GM12878 (cell line): ENCODE data around the gene IFRD1. TPM values are rescaled to one million over a fixed set of nuclear protein-coding genes. Genes with fewer than 3 reads are reported as not detected.

ENCODE experiments used
- ATAC-seq: fragments of 200-7000 bp; cut with Tn5 transposase; 3 replicates; pipeline ENCODE4 v1.9.1; 2020; ENCODE audit warnings: mild to moderate bottlenecking, moderate library complexity
- BruUV-seq: library from RNA; stranded (reverse); fragments of 400-500 nt; replicated peaks from 2 replicates; lab custom pipeline; 2021; lab: Mats Ljungman, UMichigan
- CTCF ChIA-PET: fragments of 300-600 bp; sonication (Branson Sonifier 250); formaldehyde crosslinking; extraction: SDS; loops from one replicate; lab custom pipeline; 2021; ENCODE audit warnings: inconsistent platforms; lab: Yijun Ruan, JAX
- POLR2A ChIA-PET: fragments of 350-600 bp; formaldehyde crosslinking; extraction: SDS; loops from one replicate; lab custom pipeline; 2021; ENCODE audit warnings: inconsistent platforms; lab: Charles Lee
- RAD21 ChIA-PET: fragments of 300-600 bp; sonication (Branson Sonifier 250); formaldehyde crosslinking; loops from one replicate; lab custom pipeline; 2023; ENCODE audit warnings: antibody characterized with exemption; ENCODE audit not compliant: unreplicated experiment; lab: Charles Lee
- SMC1A ChIA-PET: fragments of 300-600 bp; sonication (Branson Sonifier 250); formaldehyde crosslinking; loops from one replicate; lab custom pipeline; 2023; ENCODE audit not compliant: unreplicated experiment, uncharacterized antibody; lab: Charles Lee
- DNase-seq: peaks from one replicate; pipeline ENCODE4 v3.0.0-alpha.2; 2011; ENCODE audit warnings: low read depth, low spot score
- FAIRE-seq: peaks from 3 replicates; lab custom pipeline; 2011; peaks lifted over from hg19 to GRCh38; lab: Jason Lieb, UNC
- H2AFZ ChIP-seq: 2 replicates; pipeline ENCODE4 v1.6.0; 2011; ENCODE audit warnings: low read depth, low read length, control low read depth; ENCODE audit not compliant: control insufficient read depth
- H3K27ac ChIP-seq: 2 replicates; pipeline ENCODE4 v1.5.1; 2011; ENCODE audit warnings: control low read depth; ENCODE audit not compliant: control insufficient read depth, insufficient read depth
- H3K27me3 ChIP-seq, 2 experiments: replicated peaks in 1 of 2; 2 replicates each; pipeline versions ENCODE4 v1.6.0 to v1.6.1; 2011; ENCODE audit warnings: low read length in 1 of 2; ENCODE audit not compliant: control insufficient read depth in 2 of 2, insufficient read depth in 2 of 2
- H3K36me3 ChIP-seq, 2 experiments: 2 replicates each; pipeline ENCODE4 v1.5.1; 2011; ENCODE audit warnings: low read length in 1 of 2; ENCODE audit not compliant: control insufficient read depth in 2 of 2, insufficient read depth in 2 of 2
- H3K4me1 ChIP-seq: 2 replicates; pipeline ENCODE4 v1.6.1; 2011; ENCODE audit warnings: mild to moderate bottlenecking, low read length, moderate library complexity, mixed read lengths; ENCODE audit not compliant: control insufficient read depth, insufficient read depth
- H3K4me2 ChIP-seq: 2 replicates; pipeline ENCODE4 v1.6.0; 2011; ENCODE audit warnings: control low read depth; ENCODE audit not compliant: control insufficient read depth, insufficient read depth
- H3K4me3 ChIP-seq: fragments of 200-600 bp; sonication (generic); 2 replicates; pipeline ENCODE4 v1.5.1; 2016
- H3K79me2 ChIP-seq: 2 replicates; pipeline ENCODE4 v1.6.0; 2011; ENCODE audit warnings: low read length; ENCODE audit not compliant: control insufficient read depth, insufficient read depth
- H3K9ac ChIP-seq: 2 replicates; pipeline ENCODE4 v1.8.0; 2011; ENCODE audit warnings: low read length, control low read depth, mixed read lengths; ENCODE audit not compliant: control insufficient read depth, insufficient read depth
- H3K9me3 ChIP-seq: replicated peaks from 3 replicates; pipeline ENCODE4 v1.5.1; 2011; ENCODE audit warnings: mild to moderate bottlenecking, low read length; ENCODE audit not compliant: control insufficient read depth, insufficient read depth
- H4K20me1 ChIP-seq: 2 replicates; pipeline ENCODE4 v1.6.0; 2011; ENCODE audit not compliant: control insufficient read depth, insufficient read depth
- BRCA1 ChIP-seq: IDR thresholded peaks from 2 replicates; pipeline ENCODE4 v1.6.1; 2011; ENCODE audit warnings: low read depth, low read length, improper control_type of control experiment
- CEBPZ ChIP-seq: fragments of 150-350 bp; IDR thresholded peaks from 2 replicates; pipeline ENCODE4 v1.6.1; 2016; ENCODE audit warnings: low read depth, low read length
- DPF2 ChIP-seq: fragments of 450-650 bp; IDR thresholded peaks from 2 replicates; pipeline ENCODE4 v1.6.1; 2017; ENCODE audit warnings: mild to moderate bottlenecking
- HDGF ChIP-seq: fragments of 450-650 bp; IDR thresholded peaks from 2 replicates; pipeline ENCODE4 v1.6.1; 2016; ENCODE audit warnings: antibody characterized with exemption
- KDM1A ChIP-seq: fragments of 200-600 bp; sonication (generic); IDR thresholded peaks from 2 replicates; pipeline ENCODE4 v1.6.1; 2016; ENCODE audit warnings: borderline replicate concordance
- RAD51 ChIP-seq: fragments of 450-650 bp; IDR thresholded peaks from 2 replicates; pipeline ENCODE4 v1.6.1; 2016; ENCODE audit warnings: moderate library complexity, mild to moderate bottlenecking, inconsistent platforms
- RFX5 ChIP-seq: IDR thresholded peaks from 2 replicates; pipeline ENCODE4 v1.6.1; 2011; ENCODE audit warnings: low read depth, low read length, improper control_type of control experiment
- TAF1 ChIP-seq: IDR thresholded peaks from 2 replicates; pipeline ENCODE4 v1.6.1; 2011; ENCODE audit warnings: mild to moderate bottlenecking, low read depth, low read length, borderline replicate concordance
- WGBS: methylation state at CpG from one replicate; pipeline ENCODE4 v1.1.6; 2016; ENCODE audit warnings: low lambda C conversion rate; ENCODE audit not compliant: insufficient replicate concordance, insufficient coverage; ENCODE audit errors: missing lambda C conversion rate; 5-methylcytosine and 5-hydroxymethylcytosine counted together
- in situ Hi-C: fragments of 300-500 bp; cut with MboI; formaldehyde crosslinking; loops from 9 replicates; pipeline ENCODE4 v1.14.3; 2018; ENCODE audit warnings: mixed read lengths
- intact Hi-C: fragments of 100-400 bp; cut with micrococcal nuclease; formaldehyde crosslinking; loops from one replicate; pipeline ENCODE4 v1.14.2; 2022; ENCODE audit not compliant: unreplicated experiment
- polyA plus RNA-seq, 11 experiments: library from polyadenylated mRNA; depleted of rRNA in 4 of 11; unstranded in 6 of 11; stranded (reverse) in 5 of 11; fragments of >200 nt; fragmentation: Nextera tagmentation in 4 of 11; fragmentation: Illumina TruSeq in 1 of 11; extraction: Ambion mirVana in 4 of 11; extraction: Trizol in 1 of 11; gene quantifications; 1 replicate in 1 of 11; 2 replicates in 10 of 11; pipeline versions ENCODE4 v1.2.1 to v1.2.3, GENCODE V29; 2011 to 2016; ENCODE audit warnings: inconsistent platforms in 2 of 11, missing spikeins in 2 of 11, low read depth in 1 of 11
- total RNA-seq, 4 experiments: library from RNA; depleted of rRNA in 3 of 4; stranded (reverse); fragments of >200 nt in 3 of 4; fragmentation: Illumina TruSeq in 1 of 4; extraction: Trizol in 1 of 4; gene quantifications; 2 replicates each; pipeline versions ENCODE4 v1.2.1 to v1.2.3, GENCODE V29; 2013 to 2021

IFRD1 gene
- total and polyA plus RNA-seq, 10 of the 15 experiments (the other 5 are each of a cell fraction or from before 2014, with no cell fraction given), result 9.6 to 31.1 (median 19.9) TPM

- H3K4me3 ChIP-seq, result no peak overlapping the region
- no peaks in the 10 kb centered on the region for H3K79me2 ChIP-seq
- ATAC-seq, result no peak
- 75% methylated on average over 1 of the region's 1 CpG for WGBS
- H3K27me3 ChIP-seq, result no peaks in the 10 kb centered on the region; a peak in 1 of 4 replicates
- TF ChIP-seq KDM1A (no peak), TAF1 (no peak), CEBPZ (no peak), RAD51 (no peak), RFX5 (no peak), DPF2 (no peak), HDGF (no peak), BRCA1 (no peak)
- in situ Hi-C loops, result no loop called here
- no peaks in the 10 kb centered on the region for H3K9me3 ChIP-seq
- ChIA-PET POLR2A (no interaction called here), RAD21 (no interaction called here), SMC1A (interaction anchor here (1.1 kb wide), 1 partner anchor 10 kb away, joined by 3 read pairs; no protein-coding TSS in a partner anchor), CTCF (interaction anchor here (0.8 kb wide), 1 partner anchor 11 kb away, joined by 3 read pairs; no protein-coding TSS in a partner anchor)
- no peak for FAIRE-seq
- no TSS peak for BruUV-seq
- H4K20me1 ChIP-seq, result no peaks in the 10 kb centered on the region
- H3K36me3 ChIP-seq, result no peaks in the 10 kb centered on the region
- no peak for DNase-seq
- no peak overlapping the region for H2AFZ ChIP-seq
- H3K9ac ChIP-seq, result no peak overlapping the region
- H3K4me1 ChIP-seq, result no peaks in the 10 kb centered on the region
- H3K4me2 ChIP-seq, result no peak overlapping the region
- intact Hi-C loops, result no loop called here
- no peak overlapping the region for H3K27ac ChIP-seq
Observed at GRCh38 chr7:112405286-112405685, 45.0 kb upstream of the IFRD1 start.
